Ishikawa (cell line): ENCODE data around the gene MFN1.

Experiments used
- TAF1 ChIP-seq: IDR thresholded peaks from 2 replicates; pipeline ENCODE4 v1.6.1; 2012; ENCODE audit warnings: low read depth, mild to moderate bottlenecking
- YY1 ChIP-seq: IDR thresholded peaks from 2 replicates; pipeline ENCODE4 v1.6.1; 2012; ENCODE audit warnings: low read depth
- TF ChIP-seq, protein P1 (sequence below): IDR thresholded peaks from 2 replicates; pipeline ENCODE4 v1.6.1; 2012
- TF ChIP-seq, protein P2 (sequence below): IDR thresholded peaks from 2 replicates; pipeline ENCODE4 v1.6.1; 2012
- TF ChIP-seq, protein P3 (sequence below): IDR thresholded peaks from 2 replicates; pipeline ENCODE4 v1.6.1; 2012; ENCODE audit warnings: low read depth, mild to moderate bottlenecking

DNA sequence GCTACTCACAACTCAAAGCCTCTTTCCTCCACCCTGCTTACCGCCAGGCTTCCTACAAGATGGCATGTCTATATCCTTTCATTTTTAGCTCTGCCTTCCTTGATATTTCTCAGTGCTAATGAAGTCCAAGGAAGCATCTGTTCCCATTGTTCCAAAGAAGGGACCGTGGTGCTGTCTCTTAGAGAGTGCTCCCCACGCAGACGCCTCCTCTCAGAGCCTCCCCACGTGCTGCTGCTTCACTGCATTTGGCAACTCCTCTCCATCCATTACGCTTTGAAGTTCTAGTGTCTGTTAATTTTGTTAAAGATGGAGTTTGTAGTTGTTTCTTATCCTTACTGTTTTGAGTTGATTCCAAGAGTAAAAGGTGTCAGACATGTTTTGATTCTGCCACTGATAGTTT is 77.6 kb downstream of the MFN1 start:
- TF ChIP-seq, protein P1, sequence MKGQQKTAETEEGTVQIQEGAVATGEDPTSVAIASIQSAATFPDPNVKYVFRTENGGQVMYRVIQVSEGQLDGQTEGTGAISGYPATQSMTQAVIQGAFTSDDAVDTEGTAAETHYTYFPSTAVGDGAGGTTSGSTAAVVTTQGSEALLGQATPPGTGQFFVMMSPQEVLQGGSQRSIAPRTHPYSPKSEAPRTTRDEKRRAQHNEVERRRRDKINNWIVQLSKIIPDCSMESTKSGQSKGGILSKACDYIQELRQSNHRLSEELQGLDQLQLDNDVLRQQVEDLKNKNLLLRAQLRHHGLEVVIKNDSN = no peak
- TF ChIP-seq, protein P2, sequence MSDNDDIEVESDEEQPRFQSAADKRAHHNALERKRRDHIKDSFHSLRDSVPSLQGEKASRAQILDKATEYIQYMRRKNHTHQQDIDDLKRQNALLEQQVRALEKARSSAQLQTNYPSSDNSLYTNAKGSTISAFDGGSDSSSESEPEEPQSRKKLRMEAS = no peak
- TF ChIP-seq TAF1 (no peak), YY1 (no peak)
- TF ChIP-seq, protein P3, sequence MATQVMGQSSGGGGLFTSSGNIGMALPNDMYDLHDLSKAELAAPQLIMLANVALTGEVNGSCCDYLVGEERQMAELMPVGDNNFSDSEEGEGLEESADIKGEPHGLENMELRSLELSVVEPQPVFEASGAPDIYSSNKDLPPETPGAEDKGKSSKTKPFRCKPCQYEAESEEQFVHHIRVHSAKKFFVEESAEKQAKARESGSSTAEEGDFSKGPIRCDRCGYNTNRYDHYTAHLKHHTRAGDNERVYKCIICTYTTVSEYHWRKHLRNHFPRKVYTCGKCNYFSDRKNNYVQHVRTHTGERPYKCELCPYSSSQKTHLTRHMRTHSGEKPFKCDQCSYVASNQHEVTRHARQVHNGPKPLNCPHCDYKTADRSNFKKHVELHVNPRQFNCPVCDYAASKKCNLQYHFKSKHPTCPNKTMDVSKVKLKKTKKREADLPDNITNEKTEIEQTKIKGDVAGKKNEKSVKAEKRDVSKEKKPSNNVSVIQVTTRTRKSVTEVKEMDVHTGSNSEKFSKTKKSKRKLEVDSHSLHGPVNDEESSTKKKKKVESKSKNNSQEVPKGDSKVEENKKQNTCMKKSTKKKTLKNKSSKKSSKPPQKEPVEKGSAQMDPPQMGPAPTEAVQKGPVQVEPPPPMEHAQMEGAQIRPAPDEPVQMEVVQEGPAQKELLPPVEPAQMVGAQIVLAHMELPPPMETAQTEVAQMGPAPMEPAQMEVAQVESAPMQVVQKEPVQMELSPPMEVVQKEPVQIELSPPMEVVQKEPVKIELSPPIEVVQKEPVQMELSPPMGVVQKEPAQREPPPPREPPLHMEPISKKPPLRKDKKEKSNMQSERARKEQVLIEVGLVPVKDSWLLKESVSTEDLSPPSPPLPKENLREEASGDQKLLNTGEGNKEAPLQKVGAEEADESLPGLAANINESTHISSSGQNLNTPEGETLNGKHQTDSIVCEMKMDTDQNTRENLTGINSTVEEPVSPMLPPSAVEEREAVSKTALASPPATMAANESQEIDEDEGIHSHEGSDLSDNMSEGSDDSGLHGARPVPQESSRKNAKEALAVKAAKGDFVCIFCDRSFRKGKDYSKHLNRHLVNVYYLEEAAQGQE = no peak
